KOPT-K1 (cell line): ENCODE data around the gene MIGA2.

Experiments used
- H3K27ac ChIP-seq: fragments of 200-600 bp; sonication (generic); 2 replicates; pipeline ENCODE4 v1.5.1; 2016; ENCODE audit warnings: antibody characterized with exemption, mild to moderate bottlenecking, low read depth, low read length; ENCODE audit not compliant: poor library complexity, severe bottlenecking
- H3K36me3 ChIP-seq: fragments of 200-600 bp; sonication (generic); 2 replicates; pipeline ENCODE4 v1.5.1; 2017; ENCODE audit warnings: antibody characterized with exemption, mild to moderate bottlenecking, low read length, moderate library complexity; ENCODE audit not compliant: insufficient read depth
- H3K9me3 ChIP-seq: fragments of 200-600 bp; sonication (generic); 2 replicates; pipeline ENCODE4 v1.5.1; 2017; ENCODE audit warnings: antibody characterized with exemption, low read length, mild to moderate bottlenecking; ENCODE audit not compliant: insufficient read depth, poor library complexity, severe bottlenecking

The MIGA2 gene

DNA sequence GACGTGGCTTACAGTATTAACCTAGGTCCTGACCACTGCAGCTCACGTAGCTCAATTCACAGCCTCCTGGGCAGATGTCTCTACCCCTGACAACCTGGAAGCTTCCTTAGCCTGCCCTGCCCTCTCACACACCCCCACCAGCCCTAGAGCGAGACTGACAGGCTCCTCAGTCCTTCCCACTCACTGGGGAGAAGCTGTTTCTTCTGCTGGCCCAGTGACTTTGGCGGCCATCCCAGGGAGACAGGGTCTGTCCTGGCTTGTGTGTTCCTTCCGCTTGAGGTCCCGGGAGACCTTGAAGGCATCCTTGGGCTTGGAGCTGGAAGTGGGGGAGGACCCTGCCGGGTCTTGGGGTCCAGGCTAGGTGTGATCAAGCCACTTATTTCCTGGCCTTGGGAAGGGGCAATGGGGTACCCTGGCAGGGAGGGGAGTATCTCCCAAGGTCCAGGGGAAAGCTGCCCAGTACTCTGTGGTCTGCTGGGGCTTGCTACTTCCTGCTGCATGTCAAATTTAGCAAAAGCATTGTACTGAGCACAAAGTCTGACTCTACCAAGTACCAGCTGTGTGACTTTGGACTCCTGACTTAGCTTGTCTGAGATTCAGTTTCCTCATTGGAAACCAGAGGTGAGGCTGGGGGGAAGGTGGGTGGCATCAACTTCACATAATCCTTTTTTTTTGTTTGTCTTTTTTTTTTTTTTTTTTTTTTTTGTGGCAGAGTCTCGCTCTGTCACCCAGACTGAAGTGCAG lies 1.9 kb downstream of the MIGA2 start:
- Histone ChIP-seq H3K27ac (no peak overlapping the region), H3K36me3 (peaks cover 26% of the 10 kb centered on the region; the same call in 1 of the 2 replicates), H3K9me3 (no peaks in the 10 kb centered on the region)

GRCh38 chr9:129040113-129040643 lies 3.8 kb downstream of the MIGA2 start:
- Histone ChIP-seq H3K9me3 (no peaks in the 10 kb centered on the region), H3K36me3 (peaks cover 36% of the 10 kb centered on the region; the same call in 1 of the 2 replicates), H3K27ac (no peak overlapping the region)

DNA sequence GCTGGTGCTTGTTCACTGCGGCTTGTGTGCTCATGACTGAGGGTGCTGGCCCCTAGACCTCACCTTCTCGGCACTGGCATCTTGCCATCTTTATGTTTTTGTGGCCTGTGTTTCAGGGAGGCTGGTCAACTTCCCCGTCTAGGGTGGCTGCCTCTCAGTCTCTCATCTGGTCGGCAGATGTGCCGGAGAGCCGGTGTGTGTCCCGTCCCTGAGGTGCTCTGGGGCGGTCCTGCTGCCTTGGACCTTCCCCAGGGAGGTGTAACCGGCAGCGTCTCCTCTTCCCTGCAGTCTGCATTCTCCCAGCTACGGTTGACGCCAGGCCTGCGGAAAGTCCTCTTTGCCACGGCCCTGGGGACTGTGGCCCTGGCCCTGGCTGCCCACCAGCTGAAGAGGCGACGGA lies 5.6 kb downstream of the MIGA2 start:
- no peaks in the 10 kb centered on the region for H3K9me3 ChIP-seq
- peaks cover 42% of the 10 kb centered on the region; the same call in 1 of the 2 replicates for H3K36me3 ChIP-seq
- no peak overlapping the region for H3K27ac ChIP-seq

DNA sequence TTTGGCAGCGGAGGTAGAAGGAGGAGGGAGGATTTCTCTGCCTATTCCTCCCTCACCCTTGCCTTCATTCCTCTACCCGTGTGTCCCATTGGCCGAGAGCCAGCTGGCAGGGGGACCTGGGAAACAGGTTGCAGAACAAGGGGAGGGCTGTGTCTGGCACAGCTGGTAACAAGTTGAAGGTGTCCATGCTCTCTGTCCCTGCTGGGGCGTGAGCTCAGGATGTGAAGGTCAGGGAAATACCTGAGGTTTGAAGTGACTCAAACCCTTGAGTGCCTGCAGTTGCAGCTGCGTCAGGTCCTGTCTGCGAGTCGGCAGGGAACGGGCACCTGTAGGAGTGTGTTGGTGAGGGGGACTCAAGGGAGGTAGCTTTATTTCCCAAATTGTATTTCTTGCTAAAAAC lies 16.2 kb downstream of the MIGA2 start:
- peaks cover 40% of the 10 kb centered on the region; the same call in 1 of the 2 replicates for H3K36me3 ChIP-seq
- no peaks in the 10 kb centered on the region for H3K9me3 ChIP-seq
- H3K27ac ChIP-seq: no peak overlapping the region

DNA sequence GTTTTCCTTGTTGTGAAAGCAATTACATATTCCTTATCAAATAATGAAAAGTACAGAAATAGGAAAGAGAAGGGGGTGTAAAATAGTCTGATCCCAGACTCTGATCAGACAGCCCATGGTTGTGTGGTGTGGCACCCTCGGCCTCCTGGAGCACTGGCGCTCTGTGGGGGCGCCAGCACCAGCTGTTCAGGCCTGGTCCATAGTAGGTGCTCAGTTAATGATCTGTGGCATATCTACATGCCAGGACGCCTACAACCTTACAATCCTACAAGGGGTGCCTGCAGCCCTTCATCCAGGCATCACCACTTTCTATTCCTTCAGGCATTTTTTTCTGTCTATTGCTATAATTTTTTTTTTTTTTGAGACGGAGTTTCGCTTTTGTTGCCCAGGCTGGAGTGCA lies 16.6 kb downstream of the MIGA2 start:
- Histone ChIP-seq H3K9me3 (no peaks in the 10 kb centered on the region), H3K27ac (no peak overlapping the region), H3K36me3 (peaks cover 38% of the 10 kb centered on the region; the same call in 1 of the 2 replicates)

DNA sequence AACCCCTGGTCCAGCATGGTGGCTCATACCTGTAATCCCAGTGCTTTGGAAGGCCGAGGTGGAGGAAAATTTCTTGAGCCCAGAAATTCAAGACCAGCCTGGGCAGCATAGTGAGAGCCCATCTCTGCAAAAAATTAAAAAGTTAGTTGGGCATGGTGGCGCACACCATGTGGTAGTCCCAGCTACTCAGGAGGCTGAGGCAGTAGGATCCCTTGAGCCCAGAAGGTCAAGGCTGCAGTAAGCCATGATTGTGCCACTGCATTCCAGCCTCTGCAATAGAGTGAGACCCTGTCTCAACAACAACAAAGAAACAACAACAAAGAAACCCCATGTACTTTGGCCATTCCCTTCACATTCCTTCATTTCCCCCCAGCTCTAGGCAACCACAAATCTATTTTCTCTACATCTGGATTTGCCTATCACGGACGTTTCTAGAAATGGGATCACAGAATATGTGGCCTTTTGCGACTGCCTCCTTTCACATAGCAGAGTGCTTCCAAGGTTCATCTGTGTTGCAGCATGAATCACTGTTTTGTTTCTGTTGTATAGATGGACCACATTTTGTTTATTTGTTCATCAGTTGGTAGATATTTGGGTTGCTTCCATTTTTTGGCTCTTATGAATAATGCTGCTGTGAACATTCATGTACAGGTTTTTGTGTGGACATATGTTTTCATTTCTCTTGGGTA lies 17.9 kb downstream of the MIGA2 start:
- Histone ChIP-seq H3K36me3 (peaks cover 28% of the 10 kb centered on the region; the same call in 1 of the 2 replicates), H3K27ac (no peak overlapping the region), H3K9me3 (no peaks in the 10 kb centered on the region)

GRCh38 chr9:129058965-129059795 lies 22.8 kb downstream of the MIGA2 start:
- H3K36me3 ChIP-seq: peaks cover 42% of the 10 kb centered on the region
- H3K27ac ChIP-seq: no peak overlapping the region
- no peaks in the 10 kb centered on the region for H3K9me3 ChIP-seq

DNA sequence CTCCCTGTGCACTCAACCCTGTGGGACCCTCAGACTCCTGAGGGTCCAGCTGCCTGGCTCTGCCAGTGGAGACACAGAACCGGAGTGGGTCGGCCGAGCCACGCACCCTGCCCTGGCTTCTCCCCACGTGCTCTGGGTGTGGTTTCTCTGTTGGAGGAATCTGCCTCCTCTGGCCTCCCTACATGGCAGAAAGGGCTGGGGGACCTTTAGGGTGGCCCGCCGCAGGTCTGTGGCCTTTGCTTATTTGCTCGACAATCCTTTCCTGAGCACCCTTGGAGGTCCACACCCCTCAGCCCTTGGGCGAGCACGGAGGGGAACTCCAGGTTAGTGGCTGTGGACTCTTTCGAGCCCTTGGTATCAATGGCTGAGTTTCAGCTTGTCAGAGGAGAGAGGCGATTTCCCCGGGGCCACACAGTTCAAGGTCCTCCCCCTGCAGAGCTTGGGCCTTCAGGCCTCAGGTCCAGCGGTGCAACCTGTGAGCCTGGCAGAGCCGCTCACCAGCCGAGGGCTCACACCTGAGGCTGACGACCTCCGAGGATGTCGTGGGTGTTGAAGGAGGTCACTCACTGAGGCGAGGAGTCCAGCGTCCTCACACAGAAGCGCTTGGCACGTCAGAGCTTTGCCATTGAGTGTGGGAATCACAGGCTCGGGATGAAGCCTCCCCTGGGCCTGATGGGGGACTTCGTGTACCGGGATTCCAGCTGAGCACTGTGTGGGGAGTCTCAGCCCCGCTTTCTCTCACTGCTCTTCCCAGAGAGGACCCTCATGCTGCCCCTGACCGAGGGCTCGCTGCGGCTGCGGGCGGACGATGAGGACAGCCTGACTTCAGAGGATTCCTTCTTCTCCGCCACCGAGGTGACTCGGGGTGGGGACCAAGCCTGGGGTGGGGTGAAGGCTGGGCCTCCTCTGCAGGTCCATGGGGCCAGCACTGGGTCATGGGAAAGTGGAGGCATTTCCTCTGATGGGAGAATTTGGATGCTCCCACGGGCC lies 23.7 kb downstream of the MIGA2 start:
- H3K27ac ChIP-seq: no peak overlapping the region
- H3K36me3 ChIP-seq: peaks cover 43% of the 10 kb centered on the region
- no peaks in the 10 kb centered on the region for H3K9me3 ChIP-seq

- peaks cover 52% of the 10 kb centered on the region for H3K36me3 ChIP-seq
- H3K9me3 ChIP-seq: no peaks in the 10 kb centered on the region
- no peak overlapping the region for H3K27ac ChIP-seq
These were observed 24.6 kb downstream of the MIGA2 start for GRCh38 chr9:129060991-129061390.

DNA sequence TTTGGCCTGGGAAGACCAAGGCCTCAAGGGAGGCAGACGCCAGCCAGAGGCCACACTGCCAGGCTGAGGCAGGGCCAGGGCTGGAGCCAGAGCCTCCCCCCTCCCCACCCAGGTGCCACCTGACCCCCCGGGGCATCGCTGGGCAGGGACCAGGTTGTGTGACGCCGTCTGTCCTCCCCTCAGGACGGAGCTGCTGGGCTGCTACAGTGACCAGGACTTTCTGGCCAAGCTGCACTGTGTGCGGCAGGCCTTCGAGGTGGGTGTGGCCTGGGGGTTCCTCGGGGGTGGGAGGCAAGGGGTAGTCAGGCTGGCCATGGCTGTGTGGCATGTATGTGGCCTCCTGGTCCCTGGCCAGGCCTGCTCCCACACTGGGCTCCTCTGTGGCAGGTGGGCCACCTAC lies 26.6 kb downstream of the MIGA2 start:
- Histone ChIP-seq H3K36me3 (peaks cover 57% of the 10 kb centered on the region), H3K9me3 (no peaks in the 10 kb centered on the region)

GRCh38 chr9:129064499-129064908 lies 28.1 kb downstream of the MIGA2 start:
- no peak overlapping the region for H3K27ac ChIP-seq
- H3K36me3 ChIP-seq: peaks cover 52% of the 10 kb centered on the region
- H3K9me3 ChIP-seq: no peaks in the 10 kb centered on the region

More for the DNA sequence above, 26.6 kb downstream of the MIGA2 start:
- H3K27ac ChIP-seq: no peak overlapping the region

GRCh38 chr9:129068110-129068509 lies 31.7 kb downstream of the MIGA2 start:
- peaks cover 46% of the 10 kb centered on the region for H3K36me3 ChIP-seq
- H3K27ac ChIP-seq: peak overlapping the region; percentile 95
- H3K9me3 ChIP-seq: no peaks in the 10 kb centered on the region

DNA sequence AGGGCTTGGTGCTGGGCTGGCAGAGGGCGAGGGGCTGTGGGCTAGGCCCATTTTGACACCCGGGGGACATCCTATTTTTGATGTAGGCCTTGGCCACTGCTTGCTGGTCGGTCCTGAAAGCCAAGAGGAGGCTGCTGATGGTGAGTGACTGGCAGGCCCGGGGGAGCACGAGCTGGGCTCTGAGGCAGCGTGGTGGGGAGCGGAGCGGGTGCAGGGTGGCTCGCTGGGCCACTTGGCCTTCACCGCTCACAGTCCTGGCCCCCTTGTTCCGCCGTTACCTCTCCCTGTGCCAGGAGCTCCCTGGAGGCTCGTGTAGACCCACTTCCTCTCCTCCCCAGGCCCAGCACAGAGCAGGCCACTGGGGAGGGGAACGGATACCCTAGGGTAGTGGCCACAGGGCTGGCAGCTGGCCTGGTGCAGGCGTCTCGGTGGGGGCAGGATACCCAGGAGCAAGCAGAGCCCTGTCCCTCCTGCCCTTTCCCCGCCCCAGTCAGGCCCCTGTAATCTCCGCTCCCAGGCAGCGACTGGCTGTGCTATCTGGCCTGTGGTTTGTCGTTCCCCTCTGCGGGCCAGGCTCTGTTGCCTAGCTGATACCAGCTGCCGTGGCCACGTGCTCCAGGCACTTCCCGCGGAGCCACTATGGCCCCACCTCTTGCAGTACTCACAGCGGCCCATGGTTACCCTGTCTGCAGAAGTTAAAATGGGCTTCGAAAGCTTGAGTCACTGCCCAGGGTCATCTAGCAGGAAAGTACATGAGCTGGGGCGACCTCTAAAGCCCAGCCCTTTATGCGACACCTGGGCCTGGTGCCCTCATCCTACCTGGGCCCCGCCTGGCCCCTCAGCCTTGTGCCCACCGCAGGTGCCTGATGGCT lies 32.8 kb downstream of the MIGA2 start:
- Histone ChIP-seq H3K9me3 (no peaks in the 10 kb centered on the region), H3K27ac (peak overlapping the region; percentile 95), H3K36me3 (peaks cover 38% of the 10 kb centered on the region; the same call in 1 of the 2 replicates)
